SJSA1 (cell line): Measurements from ENCODE around the gene GDPD3. TPM values are rescaled to one million over a fixed set of nuclear protein-coding genes. Genes with fewer than 3 reads are reported as not detected.
"Not testable (repeated sequence)": the region's sequence is repeated elsewhere in the genome, so short reads cannot be mapped to it uniquely, and the experiment has no call there.

Source experiments
- DNase-seq, 2 experiments: peaks; one replicate each; pipeline ENCODE4 v3.0.0-alpha.2; 2015 to 2020; ENCODE audit warnings: low spot score in 2 of 2, low read depth in 1 of 2
- H3K27ac ChIP-seq: fragments of 250-450 bp; sonication (Bioruptor Pico); 2 replicates; pipeline ENCODE4 v1.5.1; 2020; ENCODE audit warnings: mild to moderate bottlenecking, moderate library complexity
- H3K27me3 ChIP-seq: fragments of 250-450 bp; sonication (Bioruptor Pico); replicated peaks from 2 replicates; pipeline ENCODE4 v1.5.1; 2020; ENCODE audit warnings: mild to moderate bottlenecking, moderate library complexity
- H3K36me3 ChIP-seq: fragments of 250-450 bp; sonication (Bioruptor Pico); 2 replicates; pipeline ENCODE4 v1.5.1; 2020; ENCODE audit warnings: mild to moderate bottlenecking
- H3K4me1 ChIP-seq: fragments of 250-450 bp; sonication (Bioruptor Pico); replicated peaks from 2 replicates; pipeline ENCODE4 v1.6.1; 2021; ENCODE audit warnings: mild to moderate bottlenecking
- H3K4me3 ChIP-seq: fragments of 250-450 bp; sonication (Bioruptor Pico); 2 replicates; pipeline ENCODE4 v1.5.1; 2020; ENCODE audit warnings: mild to moderate bottlenecking
- H3K9me3 ChIP-seq: fragments of 250-450 bp; sonication (Bioruptor Pico); replicated peaks from 2 replicates; pipeline ENCODE4 v1.5.1; 2020; ENCODE audit warnings: mild to moderate bottlenecking
- total RNA-seq: library from RNA; depleted of rRNA; stranded (reverse); fragments of >200 nt; shearing (Covaris generic); gene quantifications from 2 replicates; pipeline ENCODE4 v1.2.3, GENCODE V29; 2014

GDPD3 gene
- total RNA-seq, 1 experiment from 2014 or later, result 0.50 TPM

GRCh38 chr16:30117768-30118167 is 4.4 kb upstream of the GDPD3 start:
- Histone ChIP-seq H3K27ac (no peak overlapping the region), H3K27me3 (no peaks in the 10 kb centered on the region), H3K9me3 (no peaks in the 10 kb centered on the region), H3K4me1 (peaks cover 9% of the 10 kb centered on the region), H3K36me3 (peaks cover 10% of the 10 kb centered on the region; the same call in 1 of the 2 replicates), H3K4me3 (no peak overlapping the region)
- DNase-seq, result no peak

GRCh38 chr16:30116291-30117207 is 3.2 kb upstream of the GDPD3 start:
- H3K27me3 ChIP-seq, result no peaks in the 10 kb centered on the region
- no peaks in the 10 kb centered on the region for H3K9me3 ChIP-seq
- peaks cover 17% of the 10 kb centered on the region; the same call in 1 of the 2 replicates for H3K36me3 ChIP-seq
- no peak overlapping the region for H3K4me3 ChIP-seq
- DNase-seq, result no peak
- H3K4me1 ChIP-seq, result no peaks in the 10 kb centered on the region
- no peak overlapping the region for H3K27ac ChIP-seq

DNA sequence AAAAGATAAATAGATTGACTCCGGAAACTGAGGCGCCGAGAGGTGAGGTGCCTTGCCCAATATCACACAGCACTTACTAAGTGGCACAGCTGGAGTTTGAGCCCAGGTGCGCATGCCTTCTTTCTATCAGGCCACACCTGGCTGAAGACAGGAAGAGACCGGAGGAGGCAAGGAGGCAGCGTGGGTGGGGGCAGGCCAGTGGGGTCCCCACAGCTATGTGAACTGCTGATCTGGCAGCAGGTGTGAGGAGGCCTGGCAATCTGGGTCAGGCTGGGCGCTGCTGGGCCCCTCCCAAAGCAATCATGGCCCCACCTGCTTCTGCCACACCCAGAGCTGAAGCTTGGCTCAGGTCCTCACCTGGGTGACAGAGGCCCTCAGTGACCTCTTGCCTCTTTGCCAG is 1.9 kb upstream of the GDPD3 start:
- no peaks in the 10 kb centered on the region for H3K4me1 ChIP-seq
- no peak overlapping the region for H3K27ac ChIP-seq
- no peak overlapping the region for H3K4me3 ChIP-seq
- H3K27me3 ChIP-seq, result no peaks in the 10 kb centered on the region
- DNase-seq, result no peak
- H3K9me3 ChIP-seq, result no peaks in the 10 kb centered on the region
- peaks cover 17% of the 10 kb centered on the region; the same call in 1 of the 2 replicates for H3K36me3 ChIP-seq

DNA sequence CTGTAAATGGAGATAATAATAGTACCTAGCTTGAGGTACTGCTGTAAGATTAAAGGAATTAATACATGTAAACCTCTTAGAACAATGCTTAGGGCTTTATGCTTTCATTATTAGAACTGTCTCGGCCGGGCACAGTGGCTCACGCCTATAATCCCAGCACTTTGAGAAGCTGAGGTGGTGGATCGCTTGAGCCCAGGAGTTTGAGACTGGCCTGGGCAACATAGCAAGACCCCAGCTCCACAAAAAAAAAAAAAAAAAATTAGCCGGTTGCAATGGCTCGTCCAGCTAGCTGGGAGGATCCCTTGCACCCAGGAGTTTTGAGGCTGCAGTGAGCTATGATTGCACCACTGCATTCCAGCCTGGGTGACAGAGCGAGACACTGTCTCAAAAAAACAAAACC is 1.5 kb upstream of the GDPD3 start:
- not testable (repeated sequence) for H3K9me3 ChIP-seq, H3K4me1 ChIP-seq, H3K27me3 ChIP-seq, DNase-seq, H3K27ac ChIP-seq, H3K4me3 ChIP-seq
- H3K36me3 ChIP-seq, result peaks cover 17% of the 10 kb centered on the region; the same call in 1 of the 2 replicates

- no peak for DNase-seq
- Histone ChIP-seq H3K27ac (no peak overlapping the region), H3K27me3 (no peaks in the 10 kb centered on the region), H3K4me1 (no peaks in the 10 kb centered on the region), H3K9me3 (no peaks in the 10 kb centered on the region), H3K36me3 (peaks cover 17% of the 10 kb centered on the region; the same call in 1 of the 2 replicates), H3K4me3 (no peak overlapping the region)
These were observed 1.1 kb upstream of the GDPD3 start for GRCh38 chr16:30114411-30114810.

GRCh38 chr16:30113711-30114333 is 485 bp upstream of the GDPD3 start:
- Histone ChIP-seq H3K9me3 (no peaks in the 10 kb centered on the region), H3K4me1 (no peaks in the 10 kb centered on the region), H3K27ac (no peak overlapping the region), H3K36me3 (peaks cover 17% of the 10 kb centered on the region; the same call in 1 of the 2 replicates), H3K4me3 (no peak overlapping the region), H3K27me3 (no peaks in the 10 kb centered on the region)
- DNase-seq, result no peak

DNA sequence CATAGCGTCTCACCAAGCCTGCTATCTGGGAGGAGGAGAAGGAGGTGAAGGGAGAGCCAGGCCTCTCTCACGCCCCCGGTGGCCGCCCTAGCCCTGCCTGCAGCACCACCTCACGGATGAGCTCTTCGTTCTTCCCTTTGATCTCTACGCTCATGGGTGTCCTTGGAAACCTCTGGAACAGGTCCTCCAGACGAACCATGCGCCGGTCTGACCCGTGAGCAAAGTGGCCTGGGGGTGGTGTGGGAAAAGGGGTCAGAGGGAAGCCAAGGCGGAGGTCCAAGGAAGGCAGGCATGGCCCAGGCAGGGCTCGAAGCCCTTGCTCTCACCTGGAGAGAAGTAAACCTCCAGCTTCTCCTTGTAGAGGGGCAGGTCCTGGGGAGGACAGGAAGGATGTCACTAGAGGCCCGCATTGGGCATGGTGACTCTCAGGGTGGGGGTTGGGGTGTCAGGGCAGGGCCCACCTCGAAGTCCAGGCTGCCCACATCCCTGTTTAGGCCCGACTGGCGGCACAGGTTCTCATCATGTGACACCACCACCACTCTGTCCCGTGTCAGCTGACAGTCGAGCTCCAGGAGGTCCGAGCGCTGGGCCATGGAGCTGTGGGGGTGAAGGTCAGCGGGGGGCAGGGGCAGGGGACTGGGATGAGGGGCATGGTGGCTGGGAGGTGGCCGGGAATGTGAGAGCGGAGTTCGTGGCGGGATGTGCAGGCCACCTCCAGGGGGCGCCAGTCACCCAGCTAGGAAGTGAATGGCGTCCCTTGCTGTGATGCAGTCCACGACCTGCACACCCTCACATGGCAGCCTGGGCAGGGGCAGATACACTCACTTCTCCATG is 923 bp downstream of the GDPD3 start:
- Histone ChIP-seq H3K4me3 (no peak overlapping the region), H3K36me3 (peaks cover 9% of the 10 kb centered on the region; the same call in 1 of the 2 replicates), H3K27ac (no peak overlapping the region), H3K4me1 (no peaks in the 10 kb centered on the region), H3K27me3 (no peaks in the 10 kb centered on the region), H3K9me3 (no peaks in the 10 kb centered on the region)
- peak in 1 of 2 experiments; percentile 68 for DNase-seq

- no peak for DNase-seq
- Histone ChIP-seq H3K9me3 (no peaks in the 10 kb centered on the region), H3K4me1 (no peaks in the 10 kb centered on the region), H3K27ac (no peak overlapping the region), H3K4me3 (no peak overlapping the region), H3K36me3 (peaks cover 8% of the 10 kb centered on the region; the same call in 1 of the 2 replicates), H3K27me3 (no peaks in the 10 kb centered on the region)
These were observed 2.7 kb downstream of the GDPD3 start for GRCh38 chr16:30110661-30111060.

DNA sequence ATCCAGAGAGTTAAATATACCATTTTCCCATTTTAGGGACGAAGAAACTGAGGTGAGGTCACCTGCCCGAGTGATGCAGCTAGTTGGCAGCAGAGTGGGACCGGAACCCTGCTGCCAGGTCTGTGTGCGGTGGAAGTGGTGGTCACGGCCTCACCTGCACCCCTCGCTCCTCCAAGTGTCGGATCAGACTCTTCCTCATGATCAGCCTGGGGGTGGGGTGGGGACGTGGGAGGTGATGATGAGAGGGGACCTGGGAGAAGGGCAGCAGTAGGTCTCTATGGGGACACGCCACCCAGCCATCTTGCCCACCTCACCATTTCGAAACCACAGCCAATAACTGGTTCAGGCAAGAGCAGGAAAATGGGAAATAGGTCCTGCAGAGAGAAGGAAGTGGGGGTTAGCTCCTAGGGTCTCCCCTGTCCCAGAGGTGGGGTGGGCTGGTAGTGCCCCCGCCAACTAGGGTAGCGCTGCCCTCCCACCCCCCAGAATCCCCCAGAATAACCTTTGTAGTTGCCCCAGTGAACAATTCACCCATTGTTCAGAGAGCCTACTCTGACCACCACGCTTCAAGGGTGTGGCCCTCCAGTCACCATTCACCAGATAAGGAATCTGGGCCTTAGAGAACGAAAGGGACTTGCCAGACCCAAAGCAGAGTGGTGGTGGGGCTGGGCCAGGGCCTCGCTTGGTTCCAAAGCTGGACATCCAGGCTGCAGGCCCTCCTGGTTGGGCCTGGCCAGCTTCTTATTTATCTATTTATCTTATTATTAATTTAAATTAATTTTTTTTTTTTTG is 5.1 kb downstream of the GDPD3 start:
- H3K36me3 ChIP-seq, result peaks cover 8% of the 10 kb centered on the region; the same call in 1 of the 2 replicates
- no peak overlapping the region for H3K4me3 ChIP-seq
- no peaks in the 10 kb centered on the region for H3K4me1 ChIP-seq
- no peak overlapping the region for H3K27ac ChIP-seq
- no peaks in the 10 kb centered on the region for H3K9me3 ChIP-seq
- no peak for DNase-seq
- no peaks in the 10 kb centered on the region for H3K27me3 ChIP-seq

- no peak for DNase-seq
- Histone ChIP-seq H3K4me1 (no peaks in the 10 kb centered on the region), H3K27me3 (no peaks in the 10 kb centered on the region), H3K36me3 (no peaks in the 10 kb centered on the region), H3K4me3 (no peak overlapping the region), H3K9me3 (no peaks in the 10 kb centered on the region; the same call in 1 of the 2 replicates), H3K27ac (no peak overlapping the region)
These were observed 8.8 kb downstream of the GDPD3 start for GRCh38 chr16:30104492-30104891.

DNA sequence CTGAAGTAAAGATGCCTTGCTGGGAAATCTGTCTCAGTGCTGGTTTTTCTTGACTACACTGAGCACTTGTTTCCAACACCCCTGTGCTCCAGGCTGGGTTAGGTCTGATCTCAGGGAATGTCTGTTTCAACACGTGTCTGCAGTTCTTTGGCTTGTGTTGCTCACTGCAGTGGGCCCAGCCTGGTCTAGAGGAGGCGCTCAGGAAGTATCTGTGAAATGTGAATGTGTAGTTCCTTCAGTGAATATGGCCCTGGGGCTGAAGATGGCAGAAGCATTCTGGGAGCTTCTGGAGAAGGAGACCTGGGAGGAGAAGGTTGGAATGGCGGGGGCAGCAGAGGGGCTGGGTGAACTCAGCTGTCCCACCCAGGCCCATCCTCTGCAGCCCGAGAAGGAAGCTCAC is 9.2 kb downstream of the GDPD3 start:
- no peaks in the 10 kb centered on the region for H3K4me1 ChIP-seq
- H3K27ac ChIP-seq, result no peak overlapping the region
- H3K9me3 ChIP-seq, result no peaks in the 10 kb centered on the region; the same call in 1 of the 2 replicates
- no peaks in the 10 kb centered on the region for H3K36me3 ChIP-seq
- no peaks in the 10 kb centered on the region for H3K27me3 ChIP-seq
- DNase-seq, result no peak
- H3K4me3 ChIP-seq, result no peak overlapping the region

DNA sequence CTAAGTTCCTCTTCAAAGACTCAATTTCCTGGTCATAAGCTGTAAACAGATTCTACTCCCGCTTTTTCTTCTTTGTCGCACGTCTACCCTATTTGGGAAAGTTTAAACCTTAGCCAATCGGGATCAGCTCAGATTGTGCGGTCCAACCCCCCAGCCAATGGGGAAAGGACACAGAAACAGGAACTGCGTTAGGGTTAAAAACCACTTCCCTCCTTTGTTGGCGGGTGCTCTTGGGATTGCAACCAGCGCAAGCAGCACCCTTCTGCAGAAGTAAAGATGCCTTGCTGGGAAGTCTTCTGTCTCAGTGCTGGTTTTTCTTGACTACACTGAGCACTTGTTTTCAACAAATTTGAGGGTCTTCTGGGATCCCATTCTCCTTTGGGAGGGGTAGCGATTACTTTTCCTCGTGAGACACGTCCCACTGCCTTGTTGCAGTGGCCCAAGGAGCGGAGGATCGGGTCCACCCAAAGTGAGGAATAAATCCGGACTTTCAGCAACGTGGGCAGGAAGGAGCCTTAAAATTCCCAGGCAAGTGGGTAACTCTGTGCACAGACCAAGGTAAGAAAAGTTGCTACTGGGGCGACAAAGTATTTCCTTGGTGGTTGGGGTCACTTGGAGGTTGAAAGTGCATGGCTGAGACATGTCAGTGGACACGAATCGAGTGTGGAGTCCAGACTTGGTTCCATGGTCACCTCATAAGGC is 16.3 kb downstream of the GDPD3 start:
- Histone ChIP-seq H3K4me1 (peaks cover 18% of the 10 kb centered on the region), H3K4me3 (no peak overlapping the region), H3K9me3 (peaks cover 15% of the 10 kb centered on the region), H3K36me3 (0 out of 2 replicates have a peak, but pooled peaks cover 8% of the 10 kb centered on the region), H3K27ac (peak overlapping the region; percentile 65; the same call in 1 of the 2 replicates), H3K27me3 (no peaks in the 10 kb centered on the region)
- no peak for DNase-seq
